IMR-90 (cell line): ENCODE results near the gene IGSF3.

Experiments
- CEBPB ChIP-seq: IDR thresholded peaks from 2 replicates; pipeline ENCODE4 v1.6.1; 2012; ENCODE audit warnings: low read depth, low read length, improper control_type of control experiment
- POLR2A ChIP-seq: IDR thresholded peaks from 2 replicates; pipeline ENCODE4 v1.6.1; 2012; ENCODE audit warnings: mild to moderate bottlenecking, low read depth, low read length
- TF ChIP-seq, protein P1 (sequence below): conservative IDR thresholded peaks from 2 replicates; pipeline ENCODE4 v1.5.1; 2012; ENCODE audit warnings: mild to moderate bottlenecking, low read depth, low read length, improper control_type of control experiment

DNA sequence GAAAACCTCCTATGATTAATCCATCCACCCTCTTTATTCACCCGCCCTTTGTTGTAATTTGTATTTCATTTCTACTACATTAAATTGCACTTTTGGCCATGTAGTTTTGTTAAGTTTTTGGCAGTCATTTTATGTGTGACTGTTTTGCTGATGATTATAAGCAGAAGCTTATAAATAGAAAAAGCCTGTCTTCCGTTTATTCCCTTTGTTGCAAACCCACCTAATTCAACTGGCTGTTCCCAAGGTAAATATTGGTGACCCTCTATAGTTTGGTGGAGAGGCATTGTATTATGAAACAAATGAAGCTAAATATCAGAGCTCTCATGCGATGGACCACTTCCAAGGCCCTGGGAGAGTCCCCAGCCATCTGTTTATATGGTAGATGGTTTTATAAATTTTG lies 36.7 kb upstream of the IGSF3 start:
- TF ChIP-seq, protein P1, sequence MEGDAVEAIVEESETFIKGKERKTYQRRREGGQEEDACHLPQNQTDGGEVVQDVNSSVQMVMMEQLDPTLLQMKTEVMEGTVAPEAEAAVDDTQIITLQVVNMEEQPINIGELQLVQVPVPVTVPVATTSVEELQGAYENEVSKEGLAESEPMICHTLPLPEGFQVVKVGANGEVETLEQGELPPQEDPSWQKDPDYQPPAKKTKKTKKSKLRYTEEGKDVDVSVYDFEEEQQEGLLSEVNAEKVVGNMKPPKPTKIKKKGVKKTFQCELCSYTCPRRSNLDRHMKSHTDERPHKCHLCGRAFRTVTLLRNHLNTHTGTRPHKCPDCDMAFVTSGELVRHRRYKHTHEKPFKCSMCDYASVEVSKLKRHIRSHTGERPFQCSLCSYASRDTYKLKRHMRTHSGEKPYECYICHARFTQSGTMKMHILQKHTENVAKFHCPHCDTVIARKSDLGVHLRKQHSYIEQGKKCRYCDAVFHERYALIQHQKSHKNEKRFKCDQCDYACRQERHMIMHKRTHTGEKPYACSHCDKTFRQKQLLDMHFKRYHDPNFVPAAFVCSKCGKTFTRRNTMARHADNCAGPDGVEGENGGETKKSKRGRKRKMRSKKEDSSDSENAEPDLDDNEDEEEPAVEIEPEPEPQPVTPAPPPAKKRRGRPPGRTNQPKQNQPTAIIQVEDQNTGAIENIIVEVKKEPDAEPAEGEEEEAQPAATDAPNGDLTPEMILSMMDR, result no peak
- TF ChIP-seq CEBPB (no peak), POLR2A (no peak)
